Activated CD8-positive, alpha-beta T cell treated with anti-CD3 and anti-CD28 coated beads for 36 hours (primary cell): ENCODE results near the gene SPAG16. TPM values are rescaled to one million over a fixed set of nuclear protein-coding genes. Genes with fewer than 3 reads are reported as not detected.

Source experiments
- ATAC-seq: fragments of 200-7000 bp; cut with Tn5 transposase; one replicate; pipeline ENCODE4 v1.10.0; 2021; ENCODE audit warnings: mild to moderate bottlenecking, moderate library complexity
- CTCF ChIA-PET: fragments of 350-600 bp; sonication (Branson Sonifier 250); formaldehyde crosslinking; loops from one replicate; lab custom pipeline; 2021; ENCODE audit warnings: antibody characterized with exemption; lab: Charles Lee
- POLR2A ChIA-PET: fragments of 350-600 bp; sonication (Branson Sonifier 250); formaldehyde crosslinking; loops from one replicate; lab custom pipeline; 2021; ENCODE audit warnings: antibody characterized with exemption; lab: Charles Lee
- DNase-seq: peaks from one replicate; pipeline ENCODE4 v3.0.0-alpha.2; 2020
- H3K27ac Mint-ChIP-seq: one replicate; pipeline ENCODE4 v1.8.0; 2021; ENCODE audit warnings: mild to moderate bottlenecking, mixed read lengths
- H3K27me3 Mint-ChIP-seq: one replicate; pipeline ENCODE4 v1.8.0; 2021; ENCODE audit warnings: mixed read lengths
- H3K36me3 Mint-ChIP-seq: one replicate; pipeline ENCODE4 v1.8.0; 2021; ENCODE audit warnings: low read depth, mixed read lengths
- H3K4me1 Mint-ChIP-seq: one replicate; pipeline ENCODE4 v1.8.0; 2021; ENCODE audit warnings: low read depth, mixed read lengths
- H3K4me3 Mint-ChIP-seq: one replicate; pipeline ENCODE4 v1.8.0; 2021; ENCODE audit warnings: mild to moderate bottlenecking, moderate library complexity, mixed read lengths
- H3K9me3 Mint-ChIP-seq: one replicate; pipeline ENCODE4 v1.8.0; 2021; ENCODE audit warnings: mixed read lengths
- CTCF ChIP-seq: fragments of 200-600 bp; IDR thresholded peaks from one replicate; pipeline ENCODE4 v1.8.0; 2022; ENCODE audit warnings: antibody characterized with exemption, mild to moderate bottlenecking
- intact Hi-C: fragments of 100-400 bp; cut with micrococcal nuclease; formaldehyde crosslinking; loops from one replicate; pipeline ENCODE4 v1.10.0; 2022
- total RNA-seq, 2 experiments: library from RNA; stranded (reverse); gene quantifications; one replicate each; pipeline ENCODE4 v1.2.3, GENCODE V29; 2021

SPAG16 gene
- total RNA-seq, 2 experiments from 2014 or later: 9.4 to 11.7 TPM

- H3K36me3 Mint-ChIP-seq: no peaks in the 10 kb centered on the region
- intact Hi-C loops: no loop called here
- TF ChIP-seq CTCF: no peak
- ATAC-seq (no peak), DNase-seq (no peak)
- no peaks in the 10 kb centered on the region for H3K4me1 Mint-ChIP-seq
- peaks cover 5% of the 10 kb centered on the region for H3K9me3 Mint-ChIP-seq
- POLR2A ChIA-PET: no interaction called here
- CTCF ChIA-PET: no interaction called here
- H3K27ac Mint-ChIP-seq: no peak overlapping the region
- H3K4me3 Mint-ChIP-seq: no peak overlapping the region
- H3K27me3 Mint-ChIP-seq: no peaks in the 10 kb centered on the region
Measured at GRCh38 chr2:214035921-214036320, 751.7 kb downstream of the SPAG16 start.

- Mint-ChIP-seq H3K9me3 (peaks cover 8% of the 10 kb centered on the region), H3K4me1 (no peaks in the 10 kb centered on the region), H3K27me3 (no peaks in the 10 kb centered on the region), H3K36me3 (no peaks in the 10 kb centered on the region), H3K4me3 (no peak overlapping the region), H3K27ac (no peak overlapping the region)
- ATAC-seq (no peak), DNase-seq (no peak)
- ChIA-PET CTCF (no interaction called here), POLR2A (no interaction called here)
- TF ChIP-seq CTCF: no peak
- intact Hi-C loops: no loop called here
Measured at GRCh38 chr2:214038186-214038585, 753.9 kb downstream of the SPAG16 start.

- CTCF ChIA-PET: no interaction called here
- Mint-ChIP-seq H3K36me3 (no peaks in the 10 kb centered on the region), H3K27ac (no peak overlapping the region), H3K4me3 (no peak overlapping the region), H3K4me1 (no peaks in the 10 kb centered on the region), H3K9me3 (peaks cover 1% of the 10 kb centered on the region), H3K27me3 (no peaks in the 10 kb centered on the region)
- TF ChIP-seq CTCF: no peak
- ATAC-seq (no peak), DNase-seq (no peak)
- intact Hi-C loops: no loop called here
- POLR2A ChIA-PET: no interaction called here
Measured at GRCh38 chr2:214050731-214051130, 766.5 kb downstream of the SPAG16 start.

GRCh38 chr2:214051585-214051984, 767.3 kb downstream of the SPAG16 start:
- DNase-seq (no peak), ATAC-seq (no peak)
- Mint-ChIP-seq H3K27ac (no peak overlapping the region), H3K36me3 (no peaks in the 10 kb centered on the region), H3K4me3 (no peak overlapping the region), H3K9me3 (no peaks in the 10 kb centered on the region), H3K27me3 (no peaks in the 10 kb centered on the region), H3K4me1 (no peaks in the 10 kb centered on the region)
- TF ChIP-seq CTCF: no peak
- CTCF ChIA-PET: no interaction called here
- intact Hi-C loops: no loop called here
- POLR2A ChIA-PET: no interaction called here

GRCh38 chr2:214052235-214052634, 768.0 kb downstream of the SPAG16 start:
- DNase-seq (no peak), ATAC-seq (no peak)
- H3K27me3 Mint-ChIP-seq: no peaks in the 10 kb centered on the region
- no peaks in the 10 kb centered on the region for H3K4me1 Mint-ChIP-seq
- no peak for TF ChIP-seq CTCF
- intact Hi-C loops: no loop called here
- no peak overlapping the region for H3K27ac Mint-ChIP-seq
- POLR2A ChIA-PET: no interaction called here
- H3K36me3 Mint-ChIP-seq: no peaks in the 10 kb centered on the region
- no peaks in the 10 kb centered on the region for H3K9me3 Mint-ChIP-seq
- CTCF ChIA-PET: no interaction called here
- no peak overlapping the region for H3K4me3 Mint-ChIP-seq
